GM12892 (cell line): Measurements from ENCODE around the gene MED29.

Experiments
- DNase-seq: peaks from one replicate; pipeline ENCODE4 v3.0.0; 2011; ENCODE audit not compliant: insufficient read length
- FAIRE-seq: peaks from 2 replicates; lab custom pipeline; 2011; peaks lifted over from hg19 to GRCh38; lab: Jason Lieb, UNC
- POLR2A ChIP-seq: IDR thresholded peaks from 2 replicates; pipeline ENCODE4 v1.6.1; 2011; ENCODE audit warnings: low read depth, low read length, control low read depth
- POLR2AphosphoS5 ChIP-seq: IDR thresholded peaks from 2 replicates; pipeline ENCODE4 v1.6.1; 2011; ENCODE audit warnings: low read depth, low read length, control low read depth
- TAF1 ChIP-seq: IDR thresholded peaks from 2 replicates; pipeline ENCODE4 v1.6.1; 2011; ENCODE audit warnings: low read depth, mild to moderate bottlenecking, control low read depth, low read length, borderline replicate concordance

MED29 gene

GRCh38 chr19:39409208-39410016 is 18.2 kb downstream of the MED29 start:
- TF ChIP-seq POLR2A, result peak; percentile 87
- TF ChIP-seq TAF1, result no peak
- peak; percentile 97 for TF ChIP-seq POLR2AphosphoS5
- DNase-seq, result no peak
- FAIRE-seq, result peak; percentile 70

GRCh38 chr19:39410017-39410830 is 19.0 kb downstream of the MED29 start:
- FAIRE-seq, result peak; percentile 93
- DNase-seq, result no peak
- TF ChIP-seq POLR2A, result peak; percentile 70; the same call in 1 of the 2 replicates
- TF ChIP-seq TAF1, result no peak
- peak; percentile 95 for TF ChIP-seq POLR2AphosphoS5

GRCh38 chr19:39410831-39411080 is 19.6 kb downstream of the MED29 start:
- FAIRE-seq (no peak), DNase-seq (no peak)
- no peak for TF ChIP-seq POLR2A
- TF ChIP-seq TAF1, result no peak
- TF ChIP-seq POLR2AphosphoS5, result no peak

- DNase-seq (no peak), FAIRE-seq (peak; percentile 85)
- TF ChIP-seq POLR2A (peak; percentile 73; the same call in 1 of the 2 replicates), POLR2AphosphoS5 (no peak), TAF1 (no peak)
Measured at GRCh38 chr19:39411081-39411831, 20.1 kb downstream of the MED29 start.

- FAIRE-seq (peak; percentile 91), DNase-seq (no peak)
- TF ChIP-seq POLR2AphosphoS5 (no peak), POLR2A (no peak), TAF1 (no peak)
Measured at GRCh38 chr19:39411832-39412099, 20.6 kb downstream of the MED29 start.

- peak; percentile 53 for FAIRE-seq
Measured at GRCh38 chr19:39412100-39412866, 21.1 kb downstream of the MED29 start, which contains the start of gene PLEKHG2. PLEKHG2 (plus strand) TSS chr19:39412669; CDS start chr19:39414087, 1,418 bp downstream.

GRCh38 chr19:39412867-39413271 is 21.7 kb downstream of the MED29 start:
- DNase-seq (no peak), FAIRE-seq (no peak)
- TF ChIP-seq TAF1, result no peak
- TF ChIP-seq POLR2A, result no peak
- no peak for TF ChIP-seq POLR2AphosphoS5

More at GRCh38 chr19:39412100-39412866, 21.1 kb downstream of the MED29 start, which contains the start of gene PLEKHG2:
- peak; percentile 95 for DNase-seq
- TF ChIP-seq POLR2AphosphoS5 (peak; percentile 80), TAF1 (no peak), POLR2A (peak; percentile 85)

- DNase-seq (no peak), FAIRE-seq (peak; percentile 65)
- TF ChIP-seq POLR2A (peak; percentile 38; the same call in 1 of the 2 replicates), TAF1 (no peak)
Measured at GRCh38 chr19:39413272-39413910, 22.2 kb downstream of the MED29 start.

- FAIRE-seq (no peak), DNase-seq (no peak)
- no peak for TF ChIP-seq POLR2A
- TF ChIP-seq TAF1, result no peak
- TF ChIP-seq POLR2AphosphoS5, result no peak
Measured at GRCh38 chr19:39413911-39414608, 22.9 kb downstream of the MED29 start.
